ENCODE measurements around the gene CAMK1D. TPM values are rescaled to one million over a fixed set of nuclear protein-coding genes. Genes with fewer than 3 reads are reported as not detected.

CAMK1D gene
- total RNA-seq, 3 donors from 2014 or later, result 4.4 to 17.3 (median 5.2) TPM

- no peak overlapping the region for H3K27ac ChIP-seq
- TF ChIP-seq POLR2AphosphoS5 (IDR thresholded peaks at IDR 0.05) (no peak), POLR2A (IDR thresholded peaks at IDR 0.05) (no peak), CTCF (IDR thresholded peaks at IDR 0.05) (peak in 2 of 3 donors; percentile 43 to 66)
- no peaks in the 10 kb centered on the region for H3K4me1 ChIP-seq
- intact Hi-C loops (cut with DNase I; ENCODE audit: low total_unique reads), result no loop called here
- no peaks in the 10 kb centered on the region for H3K27me3 ChIP-seq
- H3K9me3 ChIP-seq, result no peaks in the 10 kb centered on the region
- H3K4me3 ChIP-seq, result no peak overlapping the region
- no peaks in the 10 kb centered on the region for H3K36me3 ChIP-seq
- DNase-seq (ENCODE audit: low spot score in 2 of 2), result no peak
Observed at GRCh38 chr10:12656518-12657142, 307.3 kb downstream of the CAMK1D start.

GRCh38 chr10:12657489-12657888 is 308.1 kb downstream of the CAMK1D start:
- intact Hi-C loops (cut with DNase I; ENCODE audit: low total_unique reads), result no loop called here
- H3K36me3 ChIP-seq, result no peaks in the 10 kb centered on the region
- DNase-seq (ENCODE audit: low spot score in 2 of 2), result no peak
- no peak for TF ChIP-seq POLR2A (IDR thresholded peaks at IDR 0.05)
- TF ChIP-seq POLR2AphosphoS5 (IDR thresholded peaks at IDR 0.05), result no peak
- no peak for TF ChIP-seq CTCF (IDR thresholded peaks at IDR 0.05)
- no peaks in the 10 kb centered on the region for H3K4me1 ChIP-seq
- no peaks in the 10 kb centered on the region for H3K27me3 ChIP-seq
- H3K27ac ChIP-seq, result no peak overlapping the region
- H3K9me3 ChIP-seq, result no peaks in the 10 kb centered on the region
- H3K4me3 ChIP-seq, result no peak overlapping the region

- TF ChIP-seq CTCF (IDR thresholded peaks at IDR 0.05), result no peak
- no peak for TF ChIP-seq POLR2A (IDR thresholded peaks at IDR 0.05)
- no peak for TF ChIP-seq POLR2AphosphoS5 (IDR thresholded peaks at IDR 0.05)
- no peak overlapping the region for H3K27ac ChIP-seq
- no peak for DNase-seq (ENCODE audit: low spot score in 2 of 2)
- H3K36me3 ChIP-seq, result no peaks in the 10 kb centered on the region
- H3K4me3 ChIP-seq, result no peak overlapping the region
- H3K9me3 ChIP-seq, result no peaks in the 10 kb centered on the region
- intact Hi-C loops (cut with DNase I; ENCODE audit: low total_unique reads), result no loop called here
- H3K27me3 ChIP-seq, result no peaks in the 10 kb centered on the region
- no peaks in the 10 kb centered on the region for H3K4me1 ChIP-seq
Observed at GRCh38 chr10:12658526-12658925, 309.2 kb downstream of the CAMK1D start.

- TF ChIP-seq POLR2A (IDR thresholded peaks at IDR 0.05) (no peak), POLR2AphosphoS5 (IDR thresholded peaks at IDR 0.05) (no peak), CTCF (IDR thresholded peaks at IDR 0.05) (no peak)
- no peaks in the 10 kb centered on the region for H3K9me3 ChIP-seq
- intact Hi-C loops (cut with DNase I; ENCODE audit: low total_unique reads), result no loop called here
- no peaks in the 10 kb centered on the region for H3K27me3 ChIP-seq
- no peak overlapping the region for H3K4me3 ChIP-seq
- no peak overlapping the region for H3K27ac ChIP-seq
- H3K36me3 ChIP-seq, result no peaks in the 10 kb centered on the region
- H3K4me1 ChIP-seq, result no peaks in the 10 kb centered on the region
- no peak for DNase-seq (ENCODE audit: low spot score in 2 of 2)
Observed at GRCh38 chr10:12659706-12660105, 310.4 kb downstream of the CAMK1D start.

- Histone ChIP-seq H3K27ac (no peak overlapping the region), H3K4me1 (no peaks in the 10 kb centered on the region), H3K27me3 (no peaks in the 10 kb centered on the region), H3K4me3 (no peak overlapping the region), H3K9me3 (no peaks in the 10 kb centered on the region), H3K36me3 (no peaks in the 10 kb centered on the region)
- TF ChIP-seq POLR2AphosphoS5 (IDR thresholded peaks at IDR 0.05) (no peak), POLR2A (IDR thresholded peaks at IDR 0.05) (no peak), CTCF (IDR thresholded peaks at IDR 0.05) (no peak)
- intact Hi-C loops (cut with DNase I; ENCODE audit: low total_unique reads), result no loop called here
- no peak for DNase-seq (ENCODE audit: low spot score in 2 of 2)
Observed at GRCh38 chr10:12660812-12661211, 311.5 kb downstream of the CAMK1D start.

All from breast epithelium (tissue), 4 donors.